K562 (cell line): Measurements from ENCODE around the gene LTBP1. TPM values are rescaled to one million over a fixed set of nuclear protein-coding genes. Genes with fewer than 3 reads are reported as not detected.

Experiments
- ATAC-seq: fragments of 200-7000 bp; cut with Tn5 transposase; 3 replicates; pipeline ENCODE4 v1.9.1; 2020; ENCODE audit warnings: moderate library complexity
- BruUV-seq: library from RNA; stranded (reverse); fragments of 400-500 nt; replicated peaks from 2 replicates; lab custom pipeline; 2021; lab: Mats Ljungman, UMichigan
- CTCF ChIA-PET: fragments of 300-600 bp; formaldehyde crosslinking; extraction: SDS; loops from one replicate; lab custom pipeline; 2021; ENCODE audit warnings: low intra/inter-chr PET ratio; lab: Yijun Ruan, JAX
- POLR2A ChIA-PET: fragments of 300-600, 350-650 bp; sonication (Branson Sonifier 250); formaldehyde crosslinking; extraction: SDS; loops from one replicate; lab custom pipeline; 2021; ENCODE audit warnings: antibody characterized with exemption, inconsistent platforms; lab: Yijun Ruan, JAX
- DNase-seq, 4 experiments: peaks; one replicate each; pipeline versions ENCODE4 v3.0.0 to v3.0.0-alpha.2; 2011 to 2018; ENCODE audit warnings: low spot score in 3 of 4, mixed read lengths in 3 of 4; ENCODE audit errors: extremely low read depth in 1 of 4
- FAIRE-seq: peaks from 2 replicates; lab custom pipeline; 2011; peaks lifted over from hg19 to GRCh38; lab: Jason Lieb, UNC
- H2AFZ ChIP-seq: 2 replicates; pipeline ENCODE4 v1.6.0; 2011; ENCODE audit warnings: low read depth, low read length, control low read depth, inconsistent platforms
- H3K27ac ChIP-seq: fragments of 200-600 bp; 3 replicates; pipeline ENCODE4 v1.8.0; 2011; ENCODE audit warnings: low read depth, mild to moderate bottlenecking, control low read depth, inconsistent platforms, low read length, moderate library complexity, mixed read lengths; ENCODE audit errors: extremely low read depth
- H3K27me3 ChIP-seq, 2 experiments: fragments of 300-600 bp in 1 of 2; 2 replicates in 1 of 2; 3 replicates in 1 of 2; pipeline versions ENCODE4 v1.6.0 to v1.8.0; 2011; ENCODE audit warnings: inconsistent platforms in 2 of 2, low read length in 2 of 2, mild to moderate bottlenecking in 1 of 2, mixed read lengths in 1 of 2, moderate library complexity in 1 of 2; ENCODE audit not compliant: control insufficient read depth in 2 of 2, insufficient read depth in 2 of 2
- H3K36me3 ChIP-seq: fragments of 300-600 bp; 3 replicates; pipeline ENCODE4 v1.8.0; 2011; ENCODE audit warnings: mild to moderate bottlenecking, low read length, inconsistent platforms; ENCODE audit not compliant: control insufficient read depth, insufficient read depth
- H3K4me1 ChIP-seq, 2 experiments: fragments of 200-600 bp in 1 of 2; replicated peaks in 1 of 2; 2 replicates in 1 of 2; 3 replicates in 1 of 2; pipeline versions ENCODE4 v1.5.1 to v1.8.0; 2011; ENCODE audit warnings: inconsistent platforms in 2 of 2, low read length in 2 of 2, mild to moderate bottlenecking in 1 of 2, mixed read lengths in 1 of 2, moderate library complexity in 1 of 2; ENCODE audit not compliant: control insufficient read depth in 2 of 2, insufficient read depth in 2 of 2
- H3K4me2 ChIP-seq: 2 replicates; pipeline ENCODE4 v1.6.1; 2011; ENCODE audit warnings: low read length, control low read depth, inconsistent platforms, mixed read lengths; ENCODE audit not compliant: insufficient read depth
- H3K4me3 ChIP-seq: fragments of 200-600 bp; sonication (generic), shearing (Covaris generic); 2 replicates; pipeline ENCODE4 v1.5.1; 2016; ENCODE audit warnings: control low read depth, inconsistent platforms
- H3K79me2 ChIP-seq: fragments of 200-600 bp; 3 replicates; pipeline ENCODE4 v1.8.0; 2011; ENCODE audit warnings: low read length, inconsistent platforms; ENCODE audit not compliant: control insufficient read depth, insufficient read depth
- H3K9ac ChIP-seq, 2 experiments: 2 replicates each; pipeline versions ENCODE4 v1.6.0 to v1.6.1; 2011; ENCODE audit warnings: low read depth in 2 of 2, low read length in 2 of 2, control low read depth in 1 of 2, inconsistent platforms in 1 of 2, mild to moderate bottlenecking in 1 of 2, mixed read lengths in 1 of 2; ENCODE audit not compliant: insufficient read depth in 1 of 2
- H3K9me1 ChIP-seq: one replicate; pipeline ENCODE4 v1.6.0; 2011; ENCODE audit warnings: inconsistent platforms, mild to moderate bottlenecking, low read length, moderate library complexity; ENCODE audit not compliant: control insufficient read depth, insufficient read depth
- H3K9me3 ChIP-seq: replicated peaks from 2 replicates; pipeline ENCODE4 v1.5.1; 2011; ENCODE audit warnings: low read depth, low read length, inconsistent platforms; ENCODE audit not compliant: control insufficient read depth, insufficient read depth
- H4K20me1 ChIP-seq: replicated peaks from 2 replicates; pipeline ENCODE4 v1.6.1; 2011; ENCODE audit warnings: low read length, inconsistent platforms, mixed read lengths; ENCODE audit not compliant: control insufficient read depth, insufficient read depth
- FOXM1 ChIP-seq, 2 experiments: fragments of 450-650 bp in 1 of 2; sonication (generic) in 1 of 2; formaldehyde crosslinking in 1 of 2; IDR thresholded peaks; 2 replicates each; pipeline versions ENCODE4 v1.6.1 to v1.9.0; 2017 to 2022; ENCODE audit warnings: low read depth in 2 of 2, mild to moderate bottlenecking in 2 of 2, missing genetic modification reagents in 1 of 2, moderate library complexity in 1 of 2
- GATA2 ChIP-seq: sonication (generic); formaldehyde crosslinking; IDR thresholded peaks from 2 replicates; pipeline ENCODE4 v1.4.0; 2020; ENCODE audit warnings: mild to moderate bottlenecking, missing genetic modification reagents
- HNRNPK ChIP-seq: fragments of 200-400 bp; formaldehyde crosslinking; IDR thresholded peaks from one replicate; pipeline ENCODE4 v1.6.1; 2018; ENCODE audit warnings: mild to moderate bottlenecking, low read depth, low read length; ENCODE audit not compliant: poor library complexity, severe bottlenecking
- MED1 ChIP-seq: sonication (generic); formaldehyde crosslinking; IDR thresholded peaks from 2 replicates; pipeline ENCODE4 v1.8.1; 2023; ENCODE audit warnings: missing genetic modification reagents, borderline replicate concordance
- MEIS2 ChIP-seq: fragments of 450-650 bp; IDR thresholded peaks from 2 replicates; pipeline ENCODE4 v1.6.1; 2014; ENCODE audit warnings: mild to moderate bottlenecking; ENCODE audit not compliant: partially characterized antibody
- NELFE ChIP-seq: IDR thresholded peaks from 2 replicates; pipeline ENCODE4 v1.6.1; 2011; ENCODE audit warnings: mild to moderate bottlenecking; ENCODE audit not compliant: insufficient read depth, insufficient read length
- TCF7 ChIP-seq: sonication (generic); IDR thresholded peaks from 2 replicates; pipeline ENCODE4 v1.6.1; 2016; ENCODE audit warnings: antibody characterized with exemption, borderline replicate concordance
- WGBS: fragments of 100-300 bp; shearing (Covaris generic); methylation state at CpG from one replicate; pipeline ENCODE4 v1.1.6; 2016; ENCODE audit warnings: low coverage, mixed read lengths; ENCODE audit not compliant: insufficient coverage; ENCODE audit errors: missing lambda C conversion rate; 5-methylcytosine and 5-hydroxymethylcytosine counted together
- in situ Hi-C: fragments of 300-500 bp; cut with MboI; formaldehyde crosslinking; loops from 4 replicates; pipeline ENCODE4 v1.15.0; 2018; ENCODE audit warnings: inconsistent platforms, mixed read lengths
- intact Hi-C: fragments of 100-400 bp; cut with micrococcal nuclease; formaldehyde crosslinking; loops from 2 replicates; pipeline ENCODE4 v1.14.2; 2022
- polyA plus RNA-seq, 8 experiments: library from polyadenylated mRNA; depleted of rRNA in 4 of 8; stranded (reverse) in 5 of 8; unstranded in 3 of 8; fragments of >200 nt; fragmentation: Nextera tagmentation in 2 of 8; fragmentation: Illumina TruSeq in 1 of 8; extraction: Ambion mirVana in 2 of 8; extraction: Trizol in 1 of 8; gene quantifications; 2 replicates each; pipeline versions ENCODE4 v1.2.1 to v1.2.3, GENCODE V29; 2011 to 2014; ENCODE audit warnings: inconsistent platforms in 1 of 8, missing spikeins in 1 of 8
- total RNA-seq, 7 experiments: library from RNA; depleted of rRNA in 6 of 7; stranded (reverse); fragments of >200 nt in 6 of 7; fragmentation: Illumina TruSeq in 2 of 7; extraction: Trizol in 2 of 7; gene quantifications; 2 replicates each; pipeline versions ENCODE4 v1.2.1 to v1.2.3, GENCODE V29; 2011 to 2021; ENCODE audit warnings: low replicate concordance in 1 of 7
- TF ChIP-seq, protein P1 (sequence below): sonication (generic); formaldehyde crosslinking; IDR thresholded peaks from 2 replicates; pipeline ENCODE4 v1.8.0; 2022; ENCODE audit warnings: mild to moderate bottlenecking, missing genetic modification reagents, borderline replicate concordance
- TF ChIP-seq, protein P2 (sequence below): IDR thresholded peaks from 2 replicates; pipeline ENCODE4 v1.6.1; 2011; ENCODE audit warnings: borderline replicate concordance, low read depth, mild to moderate bottlenecking, moderate library complexity, low read length; ENCODE audit not compliant: insufficient read depth, poor library complexity, severe bottlenecking

Gene LTBP1
- total and polyA plus RNA-seq, 9 of the 15 experiments (the other 6 are each of a cell fraction or from before 2014, with no cell fraction given): 3.6 to 16.4 (median 8.5) TPM

DNA sequence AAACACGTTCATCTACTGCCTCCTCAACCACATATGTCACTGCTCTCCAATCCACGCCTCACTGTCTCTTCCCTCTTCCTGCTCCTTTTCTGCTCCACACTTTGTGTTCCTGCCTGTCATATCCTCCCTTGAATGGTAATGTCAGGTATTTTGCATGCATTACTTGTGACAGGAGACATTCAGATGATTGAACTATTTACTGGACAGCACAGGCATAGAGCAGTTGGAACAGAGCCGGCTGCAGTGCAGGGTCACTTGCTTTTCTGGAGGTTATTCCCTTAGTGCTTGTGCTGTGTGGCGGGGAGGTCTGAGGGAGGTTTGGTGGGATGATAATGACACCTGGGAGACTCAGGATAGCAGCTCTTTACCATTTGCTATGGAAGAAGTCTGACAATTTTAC, 93.8 kb downstream of the LTBP1 start:
- Histone ChIP-seq H3K27ac (no peak overlapping the region), H3K79me2 (no peaks in the 10 kb centered on the region), H3K4me2 (no peak overlapping the region), H3K4me3 (no peak overlapping the region), H3K36me3 (no peaks in the 10 kb centered on the region), H4K20me1 (no peaks in the 10 kb centered on the region), H3K27me3 (peaks cover 0 to 8% of the 10 kb centered on the region in 2 experiments; a peak in 1 of 5 replicates), H3K9me1 (no peaks in the 10 kb centered on the region), H3K9ac (no peak overlapping the region), H2AFZ (no peak overlapping the region), H3K9me3 (no peaks in the 10 kb centered on the region), H3K4me1 (no peaks in the 10 kb centered on the region)
- POLR2A ChIA-PET: interaction anchor here (0.7 to 0.8 kb wide), 2 partner anchors 25 to 337 kb away, joined by 3 to 4 read pairs; no protein-coding TSS in a partner anchor
- FAIRE-seq (no peak), DNase-seq (no peak), ATAC-seq (no peak)
- 37% methylated on average over 4 of the region's 4 CpGs for WGBS
- intact Hi-C loops: loop anchor here (5.0 kb wide), 1 partner anchor 232 kb away; no protein-coding TSS in a partner anchor
- in situ Hi-C loops: no loop called here
- no TSS peak for BruUV-seq
- CTCF ChIA-PET: no interaction called here
- TF ChIP-seq FOXM1 (IDR thresholded peaks at IDR 0.05; ENCODE audit: low read depth) (no peak), FOXM1 (CRISPR knock-in tag; IDR thresholded peaks at IDR 0.05; ENCODE audit: low read depth) (no peak), GATA2 (CRISPR knock-in tag) (no peak), MED1 (no peak), TCF7 (no peak), NELFE (no peak), MEIS2 (no peak), HNRNPK (no peak)
- TF ChIP-seq, protein P1, sequence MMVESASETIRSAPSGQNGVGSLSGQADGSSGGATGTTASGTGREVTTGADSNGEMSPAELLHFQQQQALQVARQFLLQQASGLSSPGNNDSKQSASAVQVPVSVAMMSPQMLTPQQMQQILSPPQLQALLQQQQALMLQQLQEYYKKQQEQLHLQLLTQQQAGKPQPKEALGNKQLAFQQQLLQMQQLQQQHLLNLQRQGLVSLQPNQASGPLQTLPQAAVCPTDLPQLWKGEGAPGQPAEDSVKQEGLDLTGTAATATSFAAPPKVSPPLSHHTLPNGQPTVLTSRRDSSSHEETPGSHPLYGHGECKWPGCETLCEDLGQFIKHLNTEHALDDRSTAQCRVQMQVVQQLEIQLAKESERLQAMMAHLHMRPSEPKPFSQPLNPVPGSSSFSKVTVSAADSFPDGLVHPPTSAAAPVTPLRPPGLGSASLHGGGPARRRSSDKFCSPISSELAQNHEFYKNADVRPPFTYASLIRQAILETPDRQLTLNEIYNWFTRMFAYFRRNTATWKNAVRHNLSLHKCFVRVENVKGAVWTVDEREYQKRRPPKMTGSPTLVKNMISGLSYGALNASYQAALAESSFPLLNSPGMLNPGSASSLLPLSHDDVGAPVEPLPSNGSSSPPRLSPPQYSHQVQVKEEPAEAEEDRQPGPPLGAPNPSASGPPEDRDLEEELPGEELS (CRISPR knock-in tag): no peak
- TF ChIP-seq, protein P2, sequence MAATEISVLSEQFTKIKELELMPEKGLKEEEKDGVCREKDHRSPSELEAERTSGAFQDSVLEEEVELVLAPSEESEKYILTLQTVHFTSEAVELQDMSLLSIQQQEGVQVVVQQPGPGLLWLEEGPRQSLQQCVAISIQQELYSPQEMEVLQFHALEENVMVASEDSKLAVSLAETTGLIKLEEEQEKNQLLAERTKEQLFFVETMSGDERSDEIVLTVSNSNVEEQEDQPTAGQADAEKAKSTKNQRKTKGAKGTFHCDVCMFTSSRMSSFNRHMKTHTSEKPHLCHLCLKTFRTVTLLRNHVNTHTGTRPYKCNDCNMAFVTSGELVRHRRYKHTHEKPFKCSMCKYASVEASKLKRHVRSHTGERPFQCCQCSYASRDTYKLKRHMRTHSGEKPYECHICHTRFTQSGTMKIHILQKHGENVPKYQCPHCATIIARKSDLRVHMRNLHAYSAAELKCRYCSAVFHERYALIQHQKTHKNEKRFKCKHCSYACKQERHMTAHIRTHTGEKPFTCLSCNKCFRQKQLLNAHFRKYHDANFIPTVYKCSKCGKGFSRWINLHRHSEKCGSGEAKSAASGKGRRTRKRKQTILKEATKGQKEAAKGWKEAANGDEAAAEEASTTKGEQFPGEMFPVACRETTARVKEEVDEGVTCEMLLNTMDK: no peak
